ENCODE results near the gene SETD4. TPM values are rescaled to one million over a fixed set of nuclear protein-coding genes. Genes with fewer than 3 reads are reported as not detected.
A peak's percentile ranks its signal among the peaks of the same experiment; 100 is the strongest.
"Not testable (repeated sequence)": the region's sequence is repeated elsewhere in the genome, so short reads cannot be mapped to it uniquely, and the experiment has no call there.

SETD4 gene
- total RNA-seq, 1 donor from 2014 or later = 12.9 TPM

- no peak for DNase-seq (ENCODE audit: low spot score)
Measured at GRCh38 chr21:36079671-36080070, 19.3 kb upstream of the SETD4 start.

- no peak for DNase-seq (ENCODE audit: low spot score)
Measured at GRCh38 chr21:36079010-36079649, 18.8 kb upstream of the SETD4 start.

GRCh38 chr21:36077758-36078157 lies 17.4 kb upstream of the SETD4 start:
- no peak for DNase-seq (ENCODE audit: low spot score)

GRCh38 chr21:36076878-36077655 lies 16.7 kb upstream of the SETD4 start:
- DNase-seq (ENCODE audit: low spot score) = no peak

GRCh38 chr21:36075953-36076352 lies 15.6 kb upstream of the SETD4 start:
- DNase-seq (ENCODE audit: low spot score) = no peak

- DNase-seq (ENCODE audit: low spot score) = no peak
Measured at GRCh38 chr21:36075171-36075570, 14.8 kb upstream of the SETD4 start.

- DNase-seq (ENCODE audit: low spot score) = not testable (repeated sequence)
Measured at GRCh38 chr21:36073911-36074310, 13.6 kb upstream of the SETD4 start.

GRCh38 chr21:36073181-36073580 lies 12.9 kb upstream of the SETD4 start:
- DNase-seq (ENCODE audit: low spot score) = no peak

- DNase-seq (ENCODE audit: low spot score) = no peak
Measured at GRCh38 chr21:36072453-36073162, 12.3 kb upstream of the SETD4 start.

GRCh38 chr21:36070999-36071398 lies 10.7 kb upstream of the SETD4 start:
- DNase-seq (ENCODE audit: low spot score) = no peak

GRCh38 chr21:36069713-36070583 lies 9.6 kb upstream of the SETD4 start, which contains the start of gene CBR1:
CBR1 (plus strand) TSS chr21:36070024; CDS start chr21:36070116, 92 bp downstream.
- DNase-seq (ENCODE audit: low spot score) = peak; percentile 98

- DNase-seq (ENCODE audit: low spot score) = no peak
Measured at GRCh38 chr21:36068748-36069398, 8.5 kb upstream of the SETD4 start.

- no peak for DNase-seq (ENCODE audit: low spot score)
Measured at GRCh38 chr21:36065497-36066036, 5.2 kb upstream of the SETD4 start.

- no peak for DNase-seq (ENCODE audit: low spot score)
Measured at GRCh38 chr21:36064085-36064460, 3.7 kb upstream of the SETD4 start.

GRCh38 chr21:36063375-36064084 lies 3.2 kb upstream of the SETD4 start:
- no peak for DNase-seq (ENCODE audit: low spot score)

GRCh38 chr21:36061445-36061844 lies 1.1 kb upstream of the SETD4 start:
- no peak for DNase-seq (ENCODE audit: low spot score)

GRCh38 chr21:36059823-36060158 lies 535 bp downstream of the SETD4 start:
- no peak for DNase-seq (ENCODE audit: low spot score)

- no peak for DNase-seq (ENCODE audit: low spot score)
Measured at GRCh38 chr21:36055551-36055950, 4.8 kb downstream of the SETD4 start.

- DNase-seq (ENCODE audit: low spot score) = no peak
Measured at GRCh38 chr21:36053715-36054062, 6.6 kb downstream of the SETD4 start.

Data from mesenteric fat pad (tissue), 1 donor.